Liver (tissue), 9 donors: ENCODE data around the gene C3orf22. TPM values are rescaled to one million over a fixed set of nuclear protein-coding genes. Genes with fewer than 3 reads are reported as not detected.

ENCODE experiments used
- DNase-seq: peaks from one replicate; pipeline ENCODE4 v3.0.0-alpha.2; 2017; ENCODE audit warnings: low spot score
- H3K27ac ChIP-seq, 2 donors: one replicate each; pipeline ENCODE4 v1.7.0; 2013; ENCODE audit warnings: inconsistent platforms in 2 of 2, low read length in 2 of 2, control low read depth in 1 of 2, low read depth in 1 of 2, mild to moderate bottlenecking in 1 of 2
- H3K27me3 ChIP-seq, 4 donors: one replicate each; pipeline versions ENCODE4 v1.6.1 to v1.7.0; 2013; ENCODE audit warnings: low read length in 3 of 4, inconsistent platforms in 1 of 4, mild to moderate bottlenecking in 1 of 4, moderate library complexity in 1 of 4; ENCODE audit not compliant: control insufficient read depth in 4 of 4, insufficient read depth in 4 of 4
- H3K36me3 ChIP-seq, 4 donors: one replicate each; pipeline versions ENCODE4 v1.6.1 to v1.7.0; 2013; ENCODE audit warnings: low read length in 3 of 4, mild to moderate bottlenecking in 3 of 4, low read depth in 1 of 4, moderate library complexity in 1 of 4; ENCODE audit not compliant: control insufficient read depth in 4 of 4, insufficient read depth in 3 of 4
- H3K4me1 ChIP-seq, 4 donors: one replicate each; pipeline versions ENCODE4 v1.6.1 to v1.7.0; 2013; ENCODE audit warnings: low read length in 3 of 4, mild to moderate bottlenecking in 3 of 4, moderate library complexity in 1 of 4; ENCODE audit not compliant: control insufficient read depth in 4 of 4, insufficient read depth in 4 of 4
- H3K4me3 ChIP-seq, 3 donors: one replicate each; pipeline versions ENCODE4 v1.6.1 to v1.7.0; 2013; ENCODE audit warnings: low read length in 3 of 3, control low read depth in 1 of 3, low read depth in 1 of 3, mild to moderate bottlenecking in 1 of 3
- H3K9ac ChIP-seq, 2 donors: one replicate each; pipeline ENCODE4 v1.7.0; 2013; ENCODE audit warnings: low read length in 2 of 2, mild to moderate bottlenecking in 2 of 2, moderate library complexity in 2 of 2, control low read depth in 1 of 2, low read depth in 1 of 2
- H3K9me3 ChIP-seq, 4 donors: one replicate each; pipeline versions ENCODE4 v1.6.1 to v1.7.0; 2013; ENCODE audit warnings: low read length in 3 of 4; ENCODE audit not compliant: control insufficient read depth in 4 of 4
- EGR1 ChIP-seq, 2 donors: IDR thresholded peaks; 2 replicates each; pipeline ENCODE4 v1.6.1; 2016 to 2018; ENCODE audit warnings: antibody characterized with exemption in 2 of 2, low read depth in 2 of 2
- FOXA1 ChIP-seq: IDR thresholded peaks from 2 replicates; pipeline ENCODE4 v1.6.1; 2016; ENCODE audit warnings: antibody characterized with exemption
- FOXA2 ChIP-seq: IDR thresholded peaks from 2 replicates; pipeline ENCODE4 v1.6.1; 2016; ENCODE audit warnings: antibody characterized with exemption
- GABPA ChIP-seq, 2 donors: IDR thresholded peaks in 1 of 2; conservative IDR thresholded peaks in 1 of 2; 2 replicates each; pipeline ENCODE4 v1.6.1; 2016; ENCODE audit warnings: antibody characterized with exemption in 2 of 2, mild to moderate bottlenecking in 1 of 2, moderate library complexity in 1 of 2
- HNF4A ChIP-seq, 2 donors: conservative IDR thresholded peaks; 2 replicates each; pipeline ENCODE4 v1.6.1; 2016; ENCODE audit warnings: antibody characterized with exemption in 2 of 2, mild to moderate bottlenecking in 2 of 2
- HNF4G ChIP-seq: IDR thresholded peaks from 2 replicates; pipeline ENCODE4 v1.6.1; 2016; ENCODE audit warnings: antibody characterized with exemption
- JUND ChIP-seq, 2 donors: IDR thresholded peaks; 2 replicates each; pipeline ENCODE4 v1.6.1; 2016; ENCODE audit warnings: antibody characterized with exemption in 2 of 2
- NR2F2 ChIP-seq: IDR thresholded peaks from 2 replicates; pipeline ENCODE4 v1.6.1; 2016; ENCODE audit warnings: antibody characterized with exemption
- RAD21 ChIP-seq, 2 donors: IDR thresholded peaks; 2 replicates each; pipeline ENCODE4 v1.6.1; 2016; ENCODE audit warnings: antibody characterized with exemption in 2 of 2, mild to moderate bottlenecking in 2 of 2
- RXRA ChIP-seq, 2 donors: IDR thresholded peaks; 2 replicates each; pipeline ENCODE4 v1.6.1; 2017 to 2018; ENCODE audit warnings: antibody characterized with exemption in 2 of 2, mild to moderate bottlenecking in 1 of 2
- SP1 ChIP-seq: IDR thresholded peaks from 2 replicates; pipeline ENCODE4 v1.6.1; 2018; ENCODE audit warnings: antibody characterized with exemption, mild to moderate bottlenecking
- TAF1 ChIP-seq: conservative IDR thresholded peaks from 2 replicates; pipeline ENCODE4 v1.6.1; 2016; ENCODE audit warnings: antibody characterized with exemption, mild to moderate bottlenecking
- YY1 ChIP-seq: IDR thresholded peaks from 2 replicates; pipeline ENCODE4 v1.6.1; 2016; ENCODE audit warnings: antibody characterized with exemption, mild to moderate bottlenecking
- WGBS: extraction: QIAGEN DNeasy Blood & Tissue Kit; methylation state at CpG from one replicate; pipeline ENCODE4 v1.1.7; 2013; 5-methylcytosine and 5-hydroxymethylcytosine counted together
- polyA plus RNA-seq, 2 donors: library from polyadenylated mRNA; stranded (reverse) in 1 of 2; unstranded in 1 of 2; fragments of 200-250 nt in 1 of 2; fragments of >200 nt in 1 of 2; fragmentation: Nextera tagmentation in 1 of 2; extraction: Ambion mirVana in 1 of 2; gene quantifications; one replicate each; pipeline versions ENCODE4 v1.2.1 to v1.2.3, GENCODE V29; 2013 to 2015
- total RNA-seq, 2 donors: library from RNA; depleted of rRNA; stranded (reverse); fragments of >200 nt; gene quantifications; one replicate each; pipeline ENCODE4 v1.2.3, GENCODE V29; 2014
- TF ChIP-seq, protein P1 (sequence below): IDR thresholded peaks from 2 replicates; pipeline ENCODE4 v1.6.1; 2016; ENCODE audit warnings: antibody characterized with exemption
- TF ChIP-seq, protein P2 (sequence below): IDR thresholded peaks from 2 replicates; pipeline ENCODE4 v1.6.1; 2016; ENCODE audit warnings: antibody characterized with exemption
- TF ChIP-seq, protein P3 (sequence below): IDR thresholded peaks from 2 replicates; pipeline ENCODE4 v1.6.1; 2016; ENCODE audit warnings: antibody characterized with exemption, mild to moderate bottlenecking
- donor health status: healthy.
- donor health status: healthy.
- donor health status: healthy.
- donor health status: healthy.
- donor health status: healthy.

The C3orf22 gene
- total and polyA plus RNA-seq, 4 donors: not detected

DNA sequence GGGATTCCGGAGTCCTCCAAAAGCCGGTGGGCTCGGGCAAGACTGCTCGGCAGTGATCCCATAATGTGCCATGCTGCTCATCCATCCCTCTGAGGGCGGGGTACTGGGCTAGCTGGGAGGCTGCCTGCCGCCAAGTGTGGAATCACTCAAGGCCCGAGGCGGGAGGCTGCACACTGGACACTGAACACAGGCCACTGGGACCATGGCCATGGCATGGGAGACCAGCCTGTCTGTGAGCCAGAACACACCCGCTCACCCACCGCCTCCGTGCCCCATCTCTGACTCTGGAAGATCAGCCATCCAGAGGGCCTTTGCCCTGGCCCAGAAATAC is 1.4 kb downstream of the C3orf22 start (continued):
- TF ChIP-seq JUND (IDR thresholded peaks at IDR 0.05): no peak
- no peak for TF ChIP-seq HNF4A (conservative IDR thresholded peaks at IDR 0.05)

DNA sequence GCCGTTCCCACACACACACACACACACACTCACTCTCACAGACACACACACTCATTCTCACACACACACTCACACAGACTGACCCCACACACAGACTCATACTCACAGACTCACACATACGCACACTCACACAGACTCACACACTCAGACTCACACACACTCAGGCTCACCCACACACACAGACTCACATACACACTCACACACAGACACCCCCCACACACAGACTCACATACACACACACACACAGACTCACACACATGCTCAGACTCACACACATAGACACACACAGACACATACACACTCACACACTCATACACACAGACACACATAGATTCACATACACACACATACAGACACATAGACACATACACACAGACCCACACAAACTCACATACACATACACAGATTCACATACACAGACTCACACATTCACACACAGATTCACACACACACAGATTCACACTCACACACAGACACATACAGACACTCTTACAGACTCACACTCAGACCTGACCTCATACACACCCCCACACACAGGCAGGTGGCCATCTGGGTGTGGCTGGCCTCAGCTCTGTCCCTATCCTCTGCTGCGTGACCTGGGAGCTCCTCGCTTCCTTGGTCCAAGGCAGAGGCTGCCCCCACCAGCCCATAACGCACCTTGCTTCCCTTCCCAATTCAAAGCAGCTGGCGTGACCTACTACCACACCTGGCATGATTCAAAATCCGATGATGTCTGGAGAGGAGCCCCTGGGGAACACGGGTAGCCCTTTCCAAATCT is 1.9 kb downstream of the C3orf22 start:
- TF ChIP-seq FOXA1 (no peak), YY1 (no peak), JUND (IDR thresholded peaks at IDR 0.05) (no peak), HNF4A (conservative IDR thresholded peaks at IDR 0.05) (no peak), FOXA2 (no peak), EGR1 (IDR thresholded peaks at IDR 0.05; ENCODE audit: low read depth in 2 of 2) (no peak), GABPA (IDR thresholded peaks at IDR 0.05 in 1 of 2, conservative IDR thresholded peaks at IDR 0.05 in 1 of 2) (no peak)
- TF ChIP-seq, protein P1, sequence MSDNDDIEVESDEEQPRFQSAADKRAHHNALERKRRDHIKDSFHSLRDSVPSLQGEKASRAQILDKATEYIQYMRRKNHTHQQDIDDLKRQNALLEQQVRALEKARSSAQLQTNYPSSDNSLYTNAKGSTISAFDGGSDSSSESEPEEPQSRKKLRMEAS: no peak
- WGBS: 93% methylated on average over 8 of the region's 8 CpGs
- DNase-seq: no peak
- no peak overlapping the region for H3K9ac ChIP-seq
- no peaks in the 10 kb centered on the region for H3K36me3 ChIP-seq
- H3K4me3 ChIP-seq: no peak overlapping the region
- H3K27ac ChIP-seq: no peak overlapping the region
- no peaks in the 10 kb centered on the region for H3K4me1 ChIP-seq
- H3K27me3 ChIP-seq: no peaks in the 10 kb centered on the region
- H3K9me3 ChIP-seq: no peaks in the 10 kb centered on the region

DNA sequence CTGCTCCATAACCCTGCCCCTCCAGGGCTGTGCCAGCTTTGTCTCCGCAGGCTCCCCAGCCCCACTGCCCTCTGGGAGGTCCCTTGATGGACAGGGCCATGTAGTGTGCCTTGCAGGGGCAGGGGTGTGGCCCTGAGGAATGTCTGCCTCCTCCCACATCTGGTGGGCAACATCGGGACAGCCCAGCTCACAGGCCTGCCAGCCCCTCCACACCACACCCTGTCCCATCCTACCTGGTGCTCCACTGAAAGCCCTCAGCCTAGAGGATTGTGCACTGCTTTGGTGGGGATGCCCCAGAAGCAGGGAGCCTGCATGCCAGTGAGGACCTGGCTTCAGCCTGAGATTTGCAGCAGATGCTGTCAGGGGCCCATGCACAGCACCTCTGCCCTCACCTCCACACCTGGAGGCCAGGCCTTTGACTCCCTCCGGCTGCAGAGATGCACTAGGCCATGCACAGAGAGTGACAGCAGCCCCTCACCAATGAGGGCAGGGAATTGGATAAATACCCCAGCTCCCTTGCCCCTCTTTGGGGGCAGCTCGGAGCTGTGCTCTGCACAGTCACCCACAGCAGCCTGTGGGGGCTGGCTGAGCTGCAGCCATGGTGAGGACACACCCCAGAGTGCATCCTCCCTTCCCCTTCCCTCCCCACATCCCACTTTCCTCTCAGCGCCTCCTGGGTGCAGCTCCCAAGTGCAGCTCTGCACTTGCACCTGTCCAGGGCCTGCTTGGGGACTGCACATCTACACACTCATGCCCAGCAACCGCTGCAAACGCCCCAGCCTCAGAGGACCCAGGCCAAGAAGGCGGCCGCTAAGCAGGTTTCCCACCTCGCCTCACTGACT is 2.7 kb downstream of the C3orf22 start:
- WGBS: 85% methylated on average over 10 of the region's 10 CpGs

DNA sequence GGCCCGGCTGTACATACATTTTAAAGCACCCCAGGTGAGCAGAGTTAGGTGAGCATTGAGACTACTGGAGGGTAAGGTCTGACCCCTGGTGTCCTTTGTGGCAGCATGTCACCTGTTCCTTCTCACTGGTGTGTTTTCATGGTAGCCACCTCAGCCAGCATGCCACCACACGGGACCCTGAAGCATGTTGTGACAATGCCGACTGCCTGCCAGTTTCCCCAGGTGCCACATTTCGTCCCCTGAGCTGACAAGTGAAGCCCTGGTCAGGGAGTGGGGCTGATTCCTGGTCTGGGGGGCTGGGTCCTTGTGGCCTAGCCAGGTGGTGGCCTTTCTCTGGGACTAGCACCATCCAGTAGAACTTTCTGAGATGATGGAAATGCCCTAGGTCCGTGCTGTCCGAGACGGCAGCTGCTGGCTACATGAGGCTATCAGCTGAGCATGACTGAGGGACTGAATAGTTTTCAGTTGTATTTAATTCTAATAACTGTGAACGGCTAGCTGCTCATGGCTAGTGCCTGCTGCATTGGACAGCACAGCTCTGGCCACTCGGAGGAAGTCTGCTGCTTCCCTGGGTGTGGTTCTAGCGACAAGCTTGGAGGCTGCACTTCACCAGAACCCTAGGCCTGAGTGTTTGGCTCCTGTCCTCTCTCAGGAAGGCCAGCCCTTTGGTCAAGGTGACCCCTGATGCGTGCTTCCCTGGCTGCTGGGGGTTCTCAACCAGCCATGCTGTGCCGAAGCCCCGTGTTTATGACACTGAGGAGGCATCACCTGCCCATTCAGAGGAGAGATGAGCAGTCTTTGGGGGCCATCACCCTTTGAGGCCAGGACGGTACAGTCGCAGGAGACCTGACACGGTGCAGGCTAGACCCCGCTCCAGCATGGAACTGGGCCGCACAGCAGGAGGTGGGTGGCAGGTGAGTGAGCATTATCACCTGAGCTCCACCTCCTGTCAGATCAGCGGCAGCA is 3.9 kb downstream of the C3orf22 start:
- H3K36me3 ChIP-seq: no peaks in the 10 kb centered on the region
- H3K4me1 ChIP-seq: no peaks in the 10 kb centered on the region
- no peaks in the 10 kb centered on the region for H3K9me3 ChIP-seq
- no peak overlapping the region for H3K9ac ChIP-seq
- H3K4me3 ChIP-seq: no peak overlapping the region
- TF ChIP-seq GABPA (IDR thresholded peaks at IDR 0.05 in 1 of 2, conservative IDR thresholded peaks at IDR 0.05 in 1 of 2) (no peak), YY1 (no peak), HNF4A (conservative IDR thresholded peaks at IDR 0.05) (no peak), FOXA2 (no peak)
- TF ChIP-seq, protein P2, sequence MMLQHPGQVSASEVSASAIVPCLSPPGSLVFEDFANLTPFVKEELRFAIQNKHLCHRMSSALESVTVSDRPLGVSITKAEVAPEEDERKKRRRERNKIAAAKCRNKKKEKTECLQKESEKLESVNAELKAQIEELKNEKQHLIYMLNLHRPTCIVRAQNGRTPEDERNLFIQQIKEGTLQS: no peak
- TF ChIP-seq, protein P3, sequence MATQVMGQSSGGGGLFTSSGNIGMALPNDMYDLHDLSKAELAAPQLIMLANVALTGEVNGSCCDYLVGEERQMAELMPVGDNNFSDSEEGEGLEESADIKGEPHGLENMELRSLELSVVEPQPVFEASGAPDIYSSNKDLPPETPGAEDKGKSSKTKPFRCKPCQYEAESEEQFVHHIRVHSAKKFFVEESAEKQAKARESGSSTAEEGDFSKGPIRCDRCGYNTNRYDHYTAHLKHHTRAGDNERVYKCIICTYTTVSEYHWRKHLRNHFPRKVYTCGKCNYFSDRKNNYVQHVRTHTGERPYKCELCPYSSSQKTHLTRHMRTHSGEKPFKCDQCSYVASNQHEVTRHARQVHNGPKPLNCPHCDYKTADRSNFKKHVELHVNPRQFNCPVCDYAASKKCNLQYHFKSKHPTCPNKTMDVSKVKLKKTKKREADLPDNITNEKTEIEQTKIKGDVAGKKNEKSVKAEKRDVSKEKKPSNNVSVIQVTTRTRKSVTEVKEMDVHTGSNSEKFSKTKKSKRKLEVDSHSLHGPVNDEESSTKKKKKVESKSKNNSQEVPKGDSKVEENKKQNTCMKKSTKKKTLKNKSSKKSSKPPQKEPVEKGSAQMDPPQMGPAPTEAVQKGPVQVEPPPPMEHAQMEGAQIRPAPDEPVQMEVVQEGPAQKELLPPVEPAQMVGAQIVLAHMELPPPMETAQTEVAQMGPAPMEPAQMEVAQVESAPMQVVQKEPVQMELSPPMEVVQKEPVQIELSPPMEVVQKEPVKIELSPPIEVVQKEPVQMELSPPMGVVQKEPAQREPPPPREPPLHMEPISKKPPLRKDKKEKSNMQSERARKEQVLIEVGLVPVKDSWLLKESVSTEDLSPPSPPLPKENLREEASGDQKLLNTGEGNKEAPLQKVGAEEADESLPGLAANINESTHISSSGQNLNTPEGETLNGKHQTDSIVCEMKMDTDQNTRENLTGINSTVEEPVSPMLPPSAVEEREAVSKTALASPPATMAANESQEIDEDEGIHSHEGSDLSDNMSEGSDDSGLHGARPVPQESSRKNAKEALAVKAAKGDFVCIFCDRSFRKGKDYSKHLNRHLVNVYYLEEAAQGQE: no peak
- peak; percentile 27 for DNase-seq
- no peaks in the 10 kb centered on the region for H3K27me3 ChIP-seq
- WGBS: 96% methylated on average over 19 of the region's 19 CpGs
- H3K27ac ChIP-seq: no peak overlapping the region

More for the DNA sequence above, 2.7 kb downstream of the C3orf22 start:
- no peak overlapping the region for H3K4me3 ChIP-seq
- no peak overlapping the region for H3K27ac ChIP-seq
- DNase-seq: no peak
- no peaks in the 10 kb centered on the region for H3K9me3 ChIP-seq
- H3K27me3 ChIP-seq: no peaks in the 10 kb centered on the region
- no peaks in the 10 kb centered on the region for H3K4me1 ChIP-seq
- H3K36me3 ChIP-seq: no peaks in the 10 kb centered on the region
- no peak overlapping the region for H3K9ac ChIP-seq
- TF ChIP-seq SP1: no peak
- no peak for TF ChIP-seq HNF4A (conservative IDR thresholded peaks at IDR 0.05)
- no peak for TF ChIP-seq RAD21 (IDR thresholded peaks at IDR 0.05)
- no peak for TF ChIP-seq NR2F2
- TF ChIP-seq FOXA2: no peak
- TF ChIP-seq TAF1: no peak
- TF ChIP-seq HNF4G: no peak
- TF ChIP-seq JUND (IDR thresholded peaks at IDR 0.05): no peak
- TF ChIP-seq RXRA (IDR thresholded peaks at IDR 0.05): no peak
